ENCODE results near the gene SEC16A. TPM values are rescaled to one million over a fixed set of nuclear protein-coding genes. Genes with fewer than 3 reads are reported as not detected.

Gene SEC16A
- total and polyA plus RNA-seq, 5 experiments from 2014 or later: 14.2 to 84.8 (median 35.8) TPM

- ATAC-seq: no peak
- POLR2A ChIA-PET: interaction anchor here (1.0 kb wide), 1 partner anchor 35 kb away, joined by 3 read pairs; no protein-coding TSS in a partner anchor
- Mint-ChIP-seq H3K36me3 (peaks cover 0 to 64% (median 13%) of the 10 kb centered on the region in 3 donors), H3K27me3 (no peaks in the 10 kb centered on the region), H3K4me3 (no peak overlapping the region), H3K9me3 (no peaks in the 10 kb centered on the region), H3K27ac (peak overlapping the region in 2 of 10 donors; percentile 38 to 81), H3K4me1 (peaks cover 4 to 7% (median 5%) of the 10 kb centered on the region in 4 donors)
- no peak for DNase-seq
Observed at GRCh38 chr9:136443087-136443486, 39.8 kb downstream of the SEC16A start.

- Mint-ChIP-seq H3K27me3 (no peaks in the 10 kb centered on the region), H3K36me3 (peaks cover 0 to 56% (median 9%) of the 10 kb centered on the region in 3 donors), H3K4me3 (no peak overlapping the region), H3K4me1 (peaks cover 7 to 14% (median 12%) of the 10 kb centered on the region in 4 donors), H3K27ac (peak overlapping the region in 1 of 10 donors; percentile 38), H3K9me3 (no peaks in the 10 kb centered on the region)
- ATAC-seq: no peak
- no peak for DNase-seq
- POLR2A ChIA-PET: no interaction called here
Observed at GRCh38 chr9:136442265-136442664, 40.6 kb downstream of the SEC16A start.

- peak overlapping the region in 4 of 10 donors; percentile 6 to 81 (median 50) for H3K27ac Mint-ChIP-seq
- POLR2A ChIA-PET: no interaction called here
Observed at GRCh38 chr9:136441681-136442245, 41.1 kb downstream of the SEC16A start.

GRCh38 chr9:136441191-136441680 lies 41.6 kb downstream of the SEC16A start:
- ATAC-seq (no peak), DNase-seq (no peak)
- Mint-ChIP-seq H3K36me3 (peaks cover 0 to 51% (median 4%) of the 10 kb centered on the region in 3 donors), H3K9me3 (no peaks in the 10 kb centered on the region), H3K27ac (peak overlapping the region in 3 of 10 donors; percentile 6 to 81 (median 62)), H3K27me3 (no peaks in the 10 kb centered on the region), H3K4me1 (peaks cover 9 to 24% (median 21%) of the 10 kb centered on the region in 4 donors), H3K4me3 (peak overlapping the region in 7 of 10 donors; percentile 4 to 70 (median 34))
- POLR2A ChIA-PET: no interaction called here

More at GRCh38 chr9:136441681-136442245, 41.1 kb downstream of the SEC16A start:
- no peak for DNase-seq
- H3K9me3 Mint-ChIP-seq: no peaks in the 10 kb centered on the region
- peaks cover 9 to 19% (median 17%) of the 10 kb centered on the region in 4 donors for H3K4me1 Mint-ChIP-seq
- H3K27me3 Mint-ChIP-seq: no peaks in the 10 kb centered on the region
- peak overlapping the region in 5 of 10 donors; percentile 33 to 70 (median 61) for H3K4me3 Mint-ChIP-seq
- no peak for ATAC-seq
- H3K36me3 Mint-ChIP-seq: peaks cover 0 to 56% (median 7%) of the 10 kb centered on the region in 3 donors

GRCh38 chr9:136439481-136440408 lies 43.1 kb downstream of the SEC16A start, which contains the start of gene INPP5E:
Gene INPP5E (minus strand): TSS chr9:136439845. CDS start chr9:136439419, 426 bp downstream.
- POLR2A ChIA-PET: interaction anchor here (0.7 to 2.3 kb wide), 3 partner anchors 11 to 38 kb away, joined by 3 to 6 read pairs (median 5); no protein-coding TSS in a partner anchor
- peak; percentile 81 to 84 for ATAC-seq
- Mint-ChIP-seq H3K27ac (peak within 1 kb of the TSS in 5 of 10 donors; percentile 18 to 84 (median 63)), H3K4me3 (peak within 1 kb of the TSS; percentile 74 to 92 (median 82)), H3K9me3 (no peaks in the 10 kb centered on the region), H3K36me3 (peaks cover 0 to 36% (median 2%) of the 10 kb centered on the region in 3 donors), H3K27me3 (no peaks in the 10 kb centered on the region), H3K4me1 (peaks cover 13 to 31% (median 26%) of the 10 kb centered on the region in 4 donors)
- DNase-seq: peak; percentile 66 to 93 (median 85)

- Mint-ChIP-seq H3K27me3 (no peaks in the 10 kb centered on the region), H3K36me3 (peaks cover 0 to 27% (median 2%) of the 10 kb centered on the region in 3 donors), H3K4me1 (peaks cover 13 to 31% (median 26%) of the 10 kb centered on the region in 4 donors), H3K27ac (peak overlapping the region in 8 of 10 donors; percentile 28 to 88 (median 70)), H3K4me3 (peak overlapping the region; percentile 74 to 92 (median 82)), H3K9me3 (no peaks in the 10 kb centered on the region)
- ATAC-seq (peak; percentile 71 to 78), DNase-seq (peak; percentile 14 to 70 (median 50))
- POLR2A ChIA-PET: interaction anchor here (0.7 to 2.3 kb wide), 3 partner anchors 10 to 39 kb away, joined by 3 to 6 read pairs (median 5); no protein-coding TSS in a partner anchor
Observed at GRCh38 chr9:136438548-136439480, 44.0 kb downstream of the SEC16A start.

GRCh38 chr9:136437839-136438547 lies 44.8 kb downstream of the SEC16A start:
- POLR2A ChIA-PET: interaction anchor here (2.3 kb wide), 1 partner anchor 28 kb away, joined by 6 read pairs; no protein-coding TSS in a partner anchor
- peak overlapping the region; percentile 28 to 88 (median 70) for H3K27ac Mint-ChIP-seq
- peaks cover 0 to 20% (median 2%) of the 10 kb centered on the region in 3 donors for H3K36me3 Mint-ChIP-seq
- ATAC-seq (no peak), DNase-seq (no peak)
- peak overlapping the region; percentile 74 to 92 (median 82) for H3K4me3 Mint-ChIP-seq
- no peaks in the 10 kb centered on the region for H3K27me3 Mint-ChIP-seq
- no peaks in the 10 kb centered on the region for H3K9me3 Mint-ChIP-seq
- H3K4me1 Mint-ChIP-seq: peaks cover 13 to 31% (median 26%) of the 10 kb centered on the region in 4 donors

- Mint-ChIP-seq H3K4me1 (peaks cover 13 to 31% (median 26%) of the 10 kb centered on the region in 4 donors), H3K36me3 (peaks cover 0 to 14% (median 2%) of the 10 kb centered on the region in 3 donors), H3K27ac (peak overlapping the region in 4 of 10 donors; percentile 61 to 83 (median 70)), H3K9me3 (no peaks in the 10 kb centered on the region), H3K4me3 (peak overlapping the region; percentile 59 to 92 (median 81)), H3K27me3 (no peaks in the 10 kb centered on the region)
- no peak for ATAC-seq
- DNase-seq: no peak
- POLR2A ChIA-PET: interaction anchor here (2.3 kb wide), 1 partner anchor 28 kb away, joined by 6 read pairs; no protein-coding TSS in a partner anchor
Observed at GRCh38 chr9:136437430-136437829, 45.4 kb downstream of the SEC16A start.

- H3K27ac Mint-ChIP-seq: peak overlapping the region in 2 of 10 donors; percentile 46 to 72
- peaks cover 0 to 4% (median 0%) of the 10 kb centered on the region in 3 donors for H3K36me3 Mint-ChIP-seq
- peaks cover 13 to 31% (median 26%) of the 10 kb centered on the region in 4 donors for H3K4me1 Mint-ChIP-seq
- no peaks in the 10 kb centered on the region for H3K9me3 Mint-ChIP-seq
- ATAC-seq (no peak), DNase-seq (no peak)
- peak overlapping the region in 7 of 10 donors; percentile 33 to 92 (median 81) for H3K4me3 Mint-ChIP-seq
- H3K27me3 Mint-ChIP-seq: no peaks in the 10 kb centered on the region
- POLR2A ChIA-PET: no interaction called here
Observed at GRCh38 chr9:136436055-136436634, 46.7 kb downstream of the SEC16A start.

- H3K27me3 Mint-ChIP-seq: no peaks in the 10 kb centered on the region
- H3K9me3 Mint-ChIP-seq: no peaks in the 10 kb centered on the region
- DNase-seq (no peak), ATAC-seq (no peak)
- no peak overlapping the region for H3K27ac Mint-ChIP-seq
- H3K4me3 Mint-ChIP-seq: no peak overlapping the region
- peaks cover 0 to 11% (median 0%) of the 10 kb centered on the region in 3 donors for H3K36me3 Mint-ChIP-seq
- POLR2A ChIA-PET: interaction anchor here (0.5 kb wide), 1 partner anchor 13 kb away, joined by 4 read pairs; no protein-coding TSS in a partner anchor
- peaks cover 13 to 28% (median 26%) of the 10 kb centered on the region in 4 donors for H3K4me1 Mint-ChIP-seq
Observed at GRCh38 chr9:136434580-136435169, 48.2 kb downstream of the SEC16A start.
